Heart left ventricle (tissue), 16 donors: ENCODE results near the gene GDI1. TPM values are rescaled to one million over a fixed set of nuclear protein-coding genes. Genes with fewer than 3 reads are reported as not detected.

Experiments used
- ATAC-seq, 4 donors: fragments of 200-7000 bp; cut with Tn5 transposase; one replicate each; pipeline ENCODE4 v1.9.1; 2020 to 2022; ENCODE audit warnings: moderate library complexity in 4 of 4, mild to moderate bottlenecking in 3 of 4, moderate number of reproducible peaks in 1 of 4
- DNase-seq, 5 donors: peaks; one replicate each; pipeline ENCODE4 v3.0.0-alpha.2; 2020
- H3K27ac ChIP-seq, 12 donors: fragments of 200-600 bp; sonication (generic) in 4 of 12; one replicate each; pipeline versions ENCODE4 v1.5.0 to v1.8.0; 2016 to 2022; ENCODE audit warnings: mild to moderate bottlenecking in 2 of 12
- H3K27me3 ChIP-seq, 9 donors: fragments of 200-600 bp; sonication (generic) in 2 of 9; one replicate each; pipeline versions ENCODE4 v1.5.1 to v1.8.0; 2016 to 2022; ENCODE audit warnings: mild to moderate bottlenecking in 3 of 9
- H3K36me3 ChIP-seq, 9 donors: fragments of 200-600 bp; sonication (generic) in 2 of 9; one replicate each; pipeline versions ENCODE4 v1.5.0 to v1.8.0; 2018 to 2022; ENCODE audit warnings: mild to moderate bottlenecking in 2 of 9
- H3K4me1 ChIP-seq, 12 donors: fragments of 200-600 bp; sonication (generic) in 4 of 12; one replicate each; pipeline versions ENCODE4 v1.5.0 to v1.8.0; 2016 to 2022; ENCODE audit warnings: mild to moderate bottlenecking in 3 of 12
- H3K4me3 ChIP-seq, 12 donors: fragments of 200-600 bp; sonication (generic) in 4 of 12; one replicate each; pipeline versions ENCODE4 v1.5.0 to v1.8.0; 2017 to 2022; ENCODE audit warnings: mild to moderate bottlenecking in 9 of 12, moderate library complexity in 4 of 12
- H3K9me3 ChIP-seq, 12 donors: fragments of 200-600 bp; sonication (generic) in 4 of 12; one replicate each; pipeline versions ENCODE4 v1.5.0 to v1.8.0; 2016 to 2022; ENCODE audit warnings: mild to moderate bottlenecking in 1 of 12
- CTCF ChIP-seq, 12 donors: fragments of 200-600 bp; sonication (generic) in 4 of 12; IDR thresholded peaks; one replicate each; pipeline versions ENCODE4 v1.5.0 to v1.8.0; 2018 to 2022; ENCODE audit warnings: antibody characterized with exemption in 12 of 12, mild to moderate bottlenecking in 5 of 12
- POLR2A ChIP-seq, 2 donors: fragments of 450-650 bp; IDR thresholded peaks; one replicate each; pipeline ENCODE4 v1.6.1; 2017; ENCODE audit warnings: antibody characterized with exemption in 2 of 2, mild to moderate bottlenecking in 2 of 2, moderate library complexity in 2 of 2
- WGBS, 4 donors: extraction: QIAGEN DNeasy Blood & Tissue Kit in 2 of 4; methylation state at CpG; one replicate each; pipeline versions ENCODE4 v1.1.5 to v1.1.7; 2013 to 2018; 5-methylcytosine and 5-hydroxymethylcytosine counted together
- intact Hi-C, 10 donors: fragments of 100-400 bp; cut with DNase I; formaldehyde crosslinking; loops; one replicate each; pipeline versions ENCODE4 v1.11.1 to v1.14.2; 2022
- polyA plus RNA-seq, 2 donors: library from polyadenylated mRNA; stranded (reverse); fragments of 200-250 nt; gene quantifications; one replicate each; pipeline ENCODE4 v1.2.3, GENCODE V29; 2013
- total RNA-seq, 9 donors: library from RNA; depleted of rRNA in 2 of 9; stranded (reverse); fragments of >200 nt in 2 of 9; fragmentation: NEBNext Ultra II Directional in 3 of 9; extraction: Animal tissue kit (Norgen Biotek cat#: 25700) in 3 of 9; gene quantifications; one replicate each; pipeline versions ENCODE4 v1.1.0 to v1.2.4, GENCODE V29; 2016 to 2023
- donor health status: ischemic (EF 13 %, LVEDD 7.1; RV severe dilation, severe dysfunction).
- donor health status: healthy with polysubstance abuse.
- donor health status: DM: no; HTN: yes; CAD: no.
- donor health status: DM: no; HTN: no; CAD: no.
- donor health status: ischemic (EF 25% LVEDD 6.9; RV normal size, moderate dysfunction).
- donor health status: ischemic (EF 25% LVEDD 5.7; RV mildly dilated, moderate dysfunction).
- donor health status: healthy.
- donor health status: DM: yes; HTN: yes; CAD: no.
- donor health status: ischemic (EF 35%, LVEDD 5.7; RV mildly dilated, moderate dysfunction).
- donor health status: nonischemic (EF 11% LVEDD 7.7; RV severe dilation, severe dysfunction).
- donor health status: DM: yes; HTN: yes; CAD: no.
- donor health status: PGD.
- donor health status: ischemic (EF 29% LVEDD 5.4; RV normal size, mild dysfunction).
- donor health status: nonischemic (EF 23%, LVEDD 6.1; RV moderate dilation, normal function).

Gene GDI1
- total and polyA plus RNA-seq, 11 donors, result 73.6 to 152 (median 92.2) TPM

- Histone ChIP-seq H3K27ac (peak overlapping the region in 9 of 12 donors; percentile 81 to 96 (median 91)), H3K36me3 (peaks cover 0 to 9% (median 6%) of the 10 kb centered on the region in 9 donors), H3K27me3 (no peaks in the 10 kb centered on the region), H3K9me3 (no peaks in the 10 kb centered on the region), H3K4me3 (peak overlapping the region in 1 of 12 donors; percentile 92), H3K4me1 (peaks cover 0 to 39% (median 17%) of the 10 kb centered on the region in 12 donors)
- DNase-seq (no peak), ATAC-seq (no peak)
- TF ChIP-seq POLR2A (IDR thresholded peaks at IDR 0.05) (no peak), CTCF (IDR thresholded peaks at IDR 0.05) (no peak)
- intact Hi-C loops, result no loop called here
- 92 to 95% (median 93%) methylated on average over 22 to 28 of the region's 28 CpGs for WGBS, 4 donors
Measured at GRCh38 chrX:154487518-154488290, 50.8 kb downstream of the GDI1 start.

- Histone ChIP-seq H3K4me3 (no peak overlapping the region), H3K36me3 (peaks cover 0 to 9% (median 6%) of the 10 kb centered on the region in 9 donors), H3K9me3 (no peaks in the 10 kb centered on the region), H3K27ac (no peak overlapping the region), H3K27me3 (no peaks in the 10 kb centered on the region), H3K4me1 (peaks cover 0 to 38% (median 17%) of the 10 kb centered on the region in 12 donors)
- ATAC-seq (no peak), DNase-seq (no peak)
- intact Hi-C loops, result no loop called here
- TF ChIP-seq CTCF (IDR thresholded peaks at IDR 0.05) (no peak), POLR2A (IDR thresholded peaks at IDR 0.05) (no peak)
- 88 to 93% (median 90%) methylated on average over 14 to 20 of the region's 20 CpGs for WGBS, 4 donors
Measured at GRCh38 chrX:154488336-154489075, 51.6 kb downstream of the GDI1 start.

GRCh38 chrX:154489182-154489581, 52.2 kb downstream of the GDI1 start:
- DNase-seq (no peak), ATAC-seq (no peak)
- WGBS, 4 donors, result 84 to 100% (median 89%) methylated on average over 4 of the region's 4 CpGs
- Histone ChIP-seq H3K4me1 (peaks cover 0 to 33% (median 14%) of the 10 kb centered on the region in 12 donors), H3K36me3 (peaks cover 0 to 9% (median 3%) of the 10 kb centered on the region in 9 donors), H3K27me3 (no peaks in the 10 kb centered on the region), H3K27ac (peak overlapping the region in 5 of 12 donors; percentile 14 to 95 (median 90)), H3K9me3 (no peaks in the 10 kb centered on the region), H3K4me3 (peak overlapping the region in 9 of 12 donors; percentile 32 to 87 (median 76))
- intact Hi-C loops, result no loop called here
- TF ChIP-seq POLR2A (IDR thresholded peaks at IDR 0.05) (no peak), CTCF (IDR thresholded peaks at IDR 0.05) (no peak)

GRCh38 chrX:154490021-154490413, 53.1 kb downstream of the GDI1 start:
- Histone ChIP-seq H3K4me3 (peak overlapping the region; percentile 32 to 87 (median 69)), H3K9me3 (no peaks in the 10 kb centered on the region), H3K27me3 (no peaks in the 10 kb centered on the region), H3K36me3 (peaks cover 0 to 6% (median 2%) of the 10 kb centered on the region in 9 donors), H3K27ac (peak overlapping the region; percentile 87 to 97 (median 94)), H3K4me1 (peaks cover 0 to 24% (median 10%) of the 10 kb centered on the region in 12 donors)
- intact Hi-C loops, result loop anchor here in 2 of 10 donors (1.0 to 5.0 kb wide), 4 partner anchors 26 to 93 kb away; partner anchors contain the start of genes FAM3A (in 2 of the 2), ATP6AP1 (in 1 of the 2) and RPL10 (in 1 of the 2)
- peak in 1 of 5 donors; percentile 44 for DNase-seq
- peak in 2 of 4 donors; percentile 2 to 5 for ATAC-seq
- WGBS, 4 donors, result 0 to 64% (median 19%) methylated on average over 3 to 19 of the region's 19 CpGs
- TF ChIP-seq CTCF (IDR thresholded peaks at IDR 0.05) (no peak), POLR2A (IDR thresholded peaks at IDR 0.05) (no peak)
